A549 (cell line): ENCODE measurements around the gene FRMD3.

Experiments used
- CHD4 ChIP-seq: fragments of 200-600 bp; sonication (generic); IDR thresholded peaks from 2 replicates; pipeline ENCODE4 v1.6.1; 2016; ENCODE audit warnings: antibody characterized with exemption, mild to moderate bottlenecking, borderline replicate concordance
- CTCF ChIP-seq: fragments of >200 bp; sonication (Bioruptor Twin); formaldehyde crosslinking; IDR thresholded peaks from 3 replicates; pipeline ENCODE4 v1.5.1; 2016
- MAX ChIP-seq: IDR thresholded peaks from 2 replicates; pipeline ENCODE4 v1.6.1; 2012
- MYC ChIP-seq: IDR thresholded peaks from 2 replicates; pipeline ENCODE4 v1.6.1; 2012; ENCODE audit warnings: mild to moderate bottlenecking, inconsistent platforms, low read length, improper control_type of control experiment, borderline replicate concordance
- RAD21 ChIP-seq, 2 experiments: fragments of >200 bp in 1 of 2; sonication (Bioruptor Twin) in 1 of 2; formaldehyde crosslinking in 1 of 2; IDR thresholded peaks in 1 of 2; conservative IDR thresholded peaks in 1 of 2; 2 replicates in 1 of 2; 3 replicates in 1 of 2; pipeline ENCODE4 v1.6.1; 2012 to 2018; ENCODE audit warnings: inconsistent platforms in 1 of 2
- RCOR1 ChIP-seq: fragments of 150-350 bp; IDR thresholded peaks from 2 replicates; pipeline ENCODE4 v1.6.1; 2014; ENCODE audit warnings: antibody characterized with exemption, low read length, low read depth
- RFX5 ChIP-seq: fragments of 450-650 bp; IDR thresholded peaks from 2 replicates; pipeline ENCODE4 v1.7.1; 2014; ENCODE audit warnings: antibody characterized with exemption, mild to moderate bottlenecking, moderate library complexity
- SMC3 ChIP-seq: fragments of >200 bp; sonication (Bioruptor Twin); formaldehyde crosslinking; IDR thresholded peaks from 3 replicates; pipeline ENCODE4 v1.6.1; 2018; ENCODE audit warnings: inconsistent platforms

GRCh38 chr9:83484990-83485389 lies 53.2 kb downstream of the FRMD3 start:
- no peak for TF ChIP-seq RFX5
- no peak for TF ChIP-seq SMC3
- TF ChIP-seq MYC: no peak
- TF ChIP-seq CTCF: no peak
- TF ChIP-seq CHD4: no peak
- no peak for TF ChIP-seq RCOR1
- no peak for TF ChIP-seq RAD21 (conservative IDR thresholded peaks at IDR 0.05 in 1 of 2, IDR thresholded peaks at IDR 0.05 in 1 of 2)
- TF ChIP-seq MAX: no peak
